Liver (tissue), 9 donors: ENCODE data around the gene LRRC45. TPM values are rescaled to one million over a fixed set of nuclear protein-coding genes. Genes with fewer than 3 reads are reported as not detected.

Experiments
- DNase-seq: peaks from one replicate; pipeline ENCODE4 v3.0.0-alpha.2; 2017; ENCODE audit warnings: low spot score
- H3K27ac ChIP-seq, 2 donors: one replicate each; pipeline ENCODE4 v1.7.0; 2013; ENCODE audit warnings: inconsistent platforms in 2 of 2, low read length in 2 of 2, control low read depth in 1 of 2, low read depth in 1 of 2, mild to moderate bottlenecking in 1 of 2
- H3K27me3 ChIP-seq, 4 donors: one replicate each; pipeline versions ENCODE4 v1.6.1 to v1.7.0; 2013; ENCODE audit warnings: low read length in 3 of 4, inconsistent platforms in 1 of 4, mild to moderate bottlenecking in 1 of 4, moderate library complexity in 1 of 4; ENCODE audit not compliant: control insufficient read depth in 4 of 4, insufficient read depth in 4 of 4
- H3K36me3 ChIP-seq, 4 donors: one replicate each; pipeline versions ENCODE4 v1.6.1 to v1.7.0; 2013; ENCODE audit warnings: low read length in 3 of 4, mild to moderate bottlenecking in 3 of 4, low read depth in 1 of 4, moderate library complexity in 1 of 4; ENCODE audit not compliant: control insufficient read depth in 4 of 4, insufficient read depth in 3 of 4
- H3K4me1 ChIP-seq, 4 donors: one replicate each; pipeline versions ENCODE4 v1.6.1 to v1.7.0; 2013; ENCODE audit warnings: low read length in 3 of 4, mild to moderate bottlenecking in 3 of 4, moderate library complexity in 1 of 4; ENCODE audit not compliant: control insufficient read depth in 4 of 4, insufficient read depth in 4 of 4
- H3K4me3 ChIP-seq, 3 donors: one replicate each; pipeline versions ENCODE4 v1.6.1 to v1.7.0; 2013; ENCODE audit warnings: low read length in 3 of 3, control low read depth in 1 of 3, low read depth in 1 of 3, mild to moderate bottlenecking in 1 of 3
- H3K9ac ChIP-seq, 2 donors: one replicate each; pipeline ENCODE4 v1.7.0; 2013; ENCODE audit warnings: low read length in 2 of 2, mild to moderate bottlenecking in 2 of 2, moderate library complexity in 2 of 2, control low read depth in 1 of 2, low read depth in 1 of 2
- H3K9me3 ChIP-seq, 4 donors: one replicate each; pipeline versions ENCODE4 v1.6.1 to v1.7.0; 2013; ENCODE audit warnings: low read length in 3 of 4; ENCODE audit not compliant: control insufficient read depth in 4 of 4
- ATF3 ChIP-seq: IDR thresholded peaks from 2 replicates; pipeline ENCODE4 v1.6.1; 2016; ENCODE audit warnings: antibody characterized with exemption
- EGR1 ChIP-seq, 2 donors: IDR thresholded peaks; 2 replicates each; pipeline ENCODE4 v1.6.1; 2016 to 2018; ENCODE audit warnings: antibody characterized with exemption in 2 of 2, low read depth in 2 of 2
- FOXA1 ChIP-seq: IDR thresholded peaks from 2 replicates; pipeline ENCODE4 v1.6.1; 2016; ENCODE audit warnings: antibody characterized with exemption
- FOXA2 ChIP-seq: IDR thresholded peaks from 2 replicates; pipeline ENCODE4 v1.6.1; 2016; ENCODE audit warnings: antibody characterized with exemption
- GABPA ChIP-seq, 2 donors: IDR thresholded peaks in 1 of 2; conservative IDR thresholded peaks in 1 of 2; 2 replicates each; pipeline ENCODE4 v1.6.1; 2016; ENCODE audit warnings: antibody characterized with exemption in 2 of 2, mild to moderate bottlenecking in 1 of 2, moderate library complexity in 1 of 2
- HNF4A ChIP-seq, 2 donors: conservative IDR thresholded peaks; 2 replicates each; pipeline ENCODE4 v1.6.1; 2016; ENCODE audit warnings: antibody characterized with exemption in 2 of 2, mild to moderate bottlenecking in 2 of 2
- HNF4G ChIP-seq: IDR thresholded peaks from 2 replicates; pipeline ENCODE4 v1.6.1; 2016; ENCODE audit warnings: antibody characterized with exemption
- JUND ChIP-seq, 2 donors: IDR thresholded peaks; 2 replicates each; pipeline ENCODE4 v1.6.1; 2016; ENCODE audit warnings: antibody characterized with exemption in 2 of 2
- MAX ChIP-seq: IDR thresholded peaks from 2 replicates; pipeline ENCODE4 v1.6.1; 2016; ENCODE audit warnings: antibody characterized with exemption
- NR2F2 ChIP-seq: IDR thresholded peaks from 2 replicates; pipeline ENCODE4 v1.6.1; 2016; ENCODE audit warnings: antibody characterized with exemption
- RAD21 ChIP-seq, 2 donors: IDR thresholded peaks; 2 replicates each; pipeline ENCODE4 v1.6.1; 2016; ENCODE audit warnings: antibody characterized with exemption in 2 of 2, mild to moderate bottlenecking in 2 of 2
- REST ChIP-seq: IDR thresholded peaks from 2 replicates; pipeline ENCODE4 v1.6.1; 2016; ENCODE audit warnings: antibody characterized with exemption, mild to moderate bottlenecking
- RXRA ChIP-seq, 2 donors: IDR thresholded peaks; 2 replicates each; pipeline ENCODE4 v1.6.1; 2017 to 2018; ENCODE audit warnings: antibody characterized with exemption in 2 of 2, mild to moderate bottlenecking in 1 of 2
- SP1 ChIP-seq: IDR thresholded peaks from 2 replicates; pipeline ENCODE4 v1.6.1; 2018; ENCODE audit warnings: antibody characterized with exemption, mild to moderate bottlenecking
- TAF1 ChIP-seq: conservative IDR thresholded peaks from 2 replicates; pipeline ENCODE4 v1.6.1; 2016; ENCODE audit warnings: antibody characterized with exemption, mild to moderate bottlenecking
- YY1 ChIP-seq: IDR thresholded peaks from 2 replicates; pipeline ENCODE4 v1.6.1; 2016; ENCODE audit warnings: antibody characterized with exemption, mild to moderate bottlenecking
- whole genome bisulfite sequencing: extraction: QIAGEN DNeasy Blood & Tissue Kit; methylation state at CpG from one replicate; pipeline ENCODE4 v1.1.7; 2013; 5-methylcytosine and 5-hydroxymethylcytosine counted together
- polyA plus RNA-seq, 2 donors: library from polyadenylated mRNA; stranded (reverse) in 1 of 2; unstranded in 1 of 2; fragments of 200-250 nt in 1 of 2; fragments of >200 nt in 1 of 2; fragmentation: Nextera tagmentation in 1 of 2; extraction: Ambion mirVana in 1 of 2; gene quantifications; one replicate each; pipeline versions ENCODE4 v1.2.1 to v1.2.3, GENCODE V29; 2013 to 2015
- total RNA-seq, 2 donors: library from RNA; depleted of rRNA; stranded (reverse); fragments of >200 nt; gene quantifications; one replicate each; pipeline ENCODE4 v1.2.3, GENCODE V29; 2014
- TF ChIP-seq, protein P1 (sequence below): fragments of 150-350 bp; IDR thresholded peaks from 2 replicates; pipeline ENCODE4 v1.5.1; 2017; ENCODE audit warnings: improper control_type of control experiment, low read depth, low read length; ENCODE audit not compliant: missing input control
- TF ChIP-seq, protein P2 (sequence below): IDR thresholded peaks from 2 replicates; pipeline ENCODE4 v1.6.1; 2016; ENCODE audit warnings: antibody characterized with exemption
- donor health status: healthy.
- donor health status: healthy.
- donor health status: healthy.
- donor health status: healthy.
- donor health status: healthy.

Gene LRRC45
- total and polyA plus RNA-seq, 4 donors, result 4.0 to 14.1 (median 7.0) TPM

- WGBS, result 97% methylated on average over 6 of the region's 6 CpGs
- TF ChIP-seq GABPA (IDR thresholded peaks at IDR 0.05 in 1 of 2, conservative IDR thresholded peaks at IDR 0.05 in 1 of 2), result no peak
- no peak for TF ChIP-seq MAX
- TF ChIP-seq RAD21 (IDR thresholded peaks at IDR 0.05), result no peak
- TF ChIP-seq JUND (IDR thresholded peaks at IDR 0.05), result no peak
- no peak for TF ChIP-seq HNF4G
- TF ChIP-seq NR2F2, result no peak
- no peak for TF ChIP-seq EGR1 (IDR thresholded peaks at IDR 0.05; ENCODE audit: low read depth in 2 of 2)
- TF ChIP-seq ATF3, result no peak
- no peak for TF ChIP-seq YY1
- TF ChIP-seq FOXA1, result no peak
- TF ChIP-seq REST, result no peak
- TF ChIP-seq, protein P1, sequence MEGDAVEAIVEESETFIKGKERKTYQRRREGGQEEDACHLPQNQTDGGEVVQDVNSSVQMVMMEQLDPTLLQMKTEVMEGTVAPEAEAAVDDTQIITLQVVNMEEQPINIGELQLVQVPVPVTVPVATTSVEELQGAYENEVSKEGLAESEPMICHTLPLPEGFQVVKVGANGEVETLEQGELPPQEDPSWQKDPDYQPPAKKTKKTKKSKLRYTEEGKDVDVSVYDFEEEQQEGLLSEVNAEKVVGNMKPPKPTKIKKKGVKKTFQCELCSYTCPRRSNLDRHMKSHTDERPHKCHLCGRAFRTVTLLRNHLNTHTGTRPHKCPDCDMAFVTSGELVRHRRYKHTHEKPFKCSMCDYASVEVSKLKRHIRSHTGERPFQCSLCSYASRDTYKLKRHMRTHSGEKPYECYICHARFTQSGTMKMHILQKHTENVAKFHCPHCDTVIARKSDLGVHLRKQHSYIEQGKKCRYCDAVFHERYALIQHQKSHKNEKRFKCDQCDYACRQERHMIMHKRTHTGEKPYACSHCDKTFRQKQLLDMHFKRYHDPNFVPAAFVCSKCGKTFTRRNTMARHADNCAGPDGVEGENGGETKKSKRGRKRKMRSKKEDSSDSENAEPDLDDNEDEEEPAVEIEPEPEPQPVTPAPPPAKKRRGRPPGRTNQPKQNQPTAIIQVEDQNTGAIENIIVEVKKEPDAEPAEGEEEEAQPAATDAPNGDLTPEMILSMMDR, result no peak
- no peaks in the 10 kb centered on the region for H3K27me3 ChIP-seq
These were observed 15.9 kb upstream of the LRRC45 start for GRCh38 chr17:82007228-82007494.

DNA sequence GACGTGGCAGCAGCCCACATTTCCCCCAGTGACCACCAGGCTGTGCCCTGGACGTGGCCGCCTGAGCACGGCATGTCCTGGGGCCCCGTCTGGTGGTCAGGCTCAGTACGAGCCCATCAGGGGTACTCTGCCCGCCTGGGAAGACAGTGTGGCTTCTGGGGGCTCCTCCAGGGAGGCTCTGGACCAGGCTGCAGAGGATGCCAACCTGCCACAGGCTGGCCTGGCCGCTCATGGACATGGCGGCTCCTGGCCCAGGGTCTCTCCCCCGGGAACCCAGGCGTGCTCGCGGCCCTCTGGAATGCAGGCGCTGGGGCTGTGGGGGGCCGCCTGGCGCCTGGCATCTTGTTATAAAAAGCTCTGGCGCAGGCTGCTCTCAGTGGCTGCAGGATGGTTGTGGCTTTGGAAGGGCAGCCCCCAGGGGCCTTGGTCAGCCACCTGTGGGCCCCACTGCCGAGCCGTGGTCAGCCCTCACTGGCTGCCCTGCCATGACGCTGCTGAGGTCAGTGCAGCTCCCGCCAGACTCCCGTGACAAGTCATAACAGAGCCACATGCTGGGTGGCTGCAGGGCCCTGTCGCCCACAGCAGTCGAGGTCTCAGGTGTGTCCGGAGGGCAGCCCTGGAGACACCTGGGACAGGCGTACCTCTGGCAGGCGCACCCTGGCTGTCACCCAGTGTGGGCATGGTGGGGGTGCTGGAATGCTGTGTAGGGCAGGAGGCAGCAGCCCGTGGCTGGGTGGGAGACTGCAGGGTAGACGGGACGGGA lies 15.4 kb upstream of the LRRC45 start:
- no peak overlapping the region for H3K27ac ChIP-seq
- H3K9ac ChIP-seq, result no peak overlapping the region
- WGBS, result 94% methylated on average over 30 of the region's 30 CpGs
- no peaks in the 10 kb centered on the region for H3K4me1 ChIP-seq
- no peak for DNase-seq
- no peaks in the 10 kb centered on the region for H3K27me3 ChIP-seq
- peaks cover 0 to 9% (median 4%) of the 10 kb centered on the region in 4 donors for H3K36me3 ChIP-seq
- H3K4me3 ChIP-seq, result no peak overlapping the region
- H3K9me3 ChIP-seq, result no peaks in the 10 kb centered on the region
- TF ChIP-seq SP1 (no peak), FOXA2 (no peak), JUND (IDR thresholded peaks at IDR 0.05) (no peak), GABPA (IDR thresholded peaks at IDR 0.05 in 1 of 2, conservative IDR thresholded peaks at IDR 0.05 in 1 of 2) (no peak), YY1 (no peak), HNF4G (no peak), NR2F2 (no peak), EGR1 (IDR thresholded peaks at IDR 0.05; ENCODE audit: low read depth in 2 of 2) (no peak), HNF4A (conservative IDR thresholded peaks at IDR 0.05) (no peak), RXRA (IDR thresholded peaks at IDR 0.05) (no peak), FOXA1 (no peak), RAD21 (IDR thresholded peaks at IDR 0.05) (no peak), MAX (no peak), TAF1 (no peak)
- TF ChIP-seq, protein P1, result no peak
- TF ChIP-seq, protein P2, sequence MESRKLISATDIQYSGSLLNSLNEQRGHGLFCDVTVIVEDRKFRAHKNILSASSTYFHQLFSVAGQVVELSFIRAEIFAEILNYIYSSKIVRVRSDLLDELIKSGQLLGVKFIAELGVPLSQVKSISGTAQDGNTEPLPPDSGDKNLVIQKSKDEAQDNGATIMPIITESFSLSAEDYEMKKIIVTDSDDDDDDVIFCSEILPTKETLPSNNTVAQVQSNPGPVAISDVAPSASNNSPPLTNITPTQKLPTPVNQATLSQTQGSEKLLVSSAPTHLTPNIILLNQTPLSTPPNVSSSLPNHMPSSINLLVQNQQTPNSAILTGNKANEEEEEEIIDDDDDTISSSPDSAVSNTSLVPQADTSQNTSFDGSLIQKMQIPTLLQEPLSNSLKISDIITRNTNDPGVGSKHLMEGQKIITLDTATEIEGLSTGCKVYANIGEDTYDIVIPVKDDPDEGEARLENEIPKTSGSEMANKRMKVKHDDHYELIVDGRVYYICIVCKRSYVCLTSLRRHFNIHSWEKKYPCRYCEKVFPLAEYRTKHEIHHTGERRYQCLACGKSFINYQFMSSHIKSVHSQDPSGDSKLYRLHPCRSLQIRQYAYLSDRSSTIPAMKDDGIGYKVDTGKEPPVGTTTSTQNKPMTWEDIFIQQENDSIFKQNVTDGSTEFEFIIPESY, result no peak

More at GRCh38 chr17:82007228-82007494, 15.9 kb upstream of the LRRC45 start:
- no peak for DNase-seq
- Histone ChIP-seq H3K36me3 (peaks cover 0 to 9% (median 4%) of the 10 kb centered on the region in 4 donors), H3K4me1 (no peaks in the 10 kb centered on the region), H3K9me3 (no peaks in the 10 kb centered on the region), H3K27ac (no peak overlapping the region), H3K4me3 (no peak overlapping the region), H3K9ac (no peak overlapping the region)
